Skin of body (tissue), 2 donors: ENCODE measurements around the gene MNAT1. TPM values are rescaled to one million over a fixed set of nuclear protein-coding genes. Genes with fewer than 3 reads are reported as not detected.
"Not testable (repeated sequence)": the region's sequence is repeated elsewhere in the genome, so short reads cannot be mapped to it uniquely, and the experiment has no call there.

Experiments
- DNase-seq: peaks from one replicate; lab custom pipeline; 2025; lab: John Stamatoyannopoulos, UW
- total RNA-seq: library from RNA; depleted of rRNA; stranded (reverse); fragments of >200 nt; gene quantifications from one replicate; pipeline ENCODE4 v1.2.3, GENCODE V29; 2014

MNAT1 gene
- 53.3 TPM for total RNA-seq

- peak; percentile 71 for DNase-seq
Measured at GRCh38 chr14:60734465-60735242, at the start of gene MNAT1. Gene MNAT1 (plus strand): TSS chr14:60734761. CDS start chr14:60734863, 102 bp downstream.

- DNase-seq: no peak
Measured at GRCh38 chr14:60686865-60687264, 47.7 kb upstream of the MNAT1 start.

- DNase-seq: no peak
Measured at GRCh38 chr14:60691383-60692113, 43.0 kb upstream of the MNAT1 start.

GRCh38 chr14:60695327-60695726 lies 39.2 kb upstream of the MNAT1 start:
- no peak for DNase-seq

GRCh38 chr14:60700598-60700997 lies 34.0 kb upstream of the MNAT1 start:
- DNase-seq: no peak

GRCh38 chr14:60705100-60705499 lies 29.5 kb upstream of the MNAT1 start:
- no peak for DNase-seq

- no peak for DNase-seq
Measured at GRCh38 chr14:60707858-60708257, 26.7 kb upstream of the MNAT1 start.

GRCh38 chr14:60710494-60710893 lies 24.1 kb upstream of the MNAT1 start:
- DNase-seq: no peak

- DNase-seq: no peak
Measured at GRCh38 chr14:60713513-60713912, 21.0 kb upstream of the MNAT1 start.

- DNase-seq: no peak
Measured at GRCh38 chr14:60720391-60720790, 14.2 kb upstream of the MNAT1 start.

GRCh38 chr14:60720962-60721325 lies 13.6 kb upstream of the MNAT1 start:
- DNase-seq: no peak

- DNase-seq: no peak
Measured at GRCh38 chr14:60721326-60722106, 13.0 kb upstream of the MNAT1 start.

- no peak for DNase-seq
Measured at GRCh38 chr14:60722107-60722356, 12.5 kb upstream of the MNAT1 start.

- DNase-seq: no peak
Measured at GRCh38 chr14:60722357-60723115, 12.0 kb upstream of the MNAT1 start.

GRCh38 chr14:60723116-60723906 lies 11.2 kb upstream of the MNAT1 start:
- DNase-seq: no peak

- DNase-seq: peak; percentile 48
Measured at GRCh38 chr14:60723907-60724618, 10.5 kb upstream of the MNAT1 start, which contains the start of gene SIX4. Gene SIX4 (minus strand): TSS chr14:60724351. CDS start chr14:60724074, 277 bp downstream.

- DNase-seq: not testable (repeated sequence)
Measured at GRCh38 chr14:60731291-60731690, 3.3 kb upstream of the MNAT1 start.

GRCh38 chr14:60732840-60733483 lies 1.6 kb upstream of the MNAT1 start:
- no peak for DNase-seq

- DNase-seq: no peak
Measured at GRCh38 chr14:60735416-60735815, 855 bp downstream of the MNAT1 start.

- DNase-seq: no peak
Measured at GRCh38 chr14:60736494-60736893, 1.9 kb downstream of the MNAT1 start.
